HepG2 (cell line): ENCODE results near the gene COX8C.
"Not testable (repeated sequence)": the region's sequence is repeated elsewhere in the genome, so short reads cannot be mapped to it uniquely, and the experiment has no call there.

ENCODE experiments used
- ZNF383 ChIP-seq: sonication (generic); formaldehyde crosslinking; IDR thresholded peaks from 2 replicates; pipeline ENCODE4 v1.4.0; 2020; ENCODE audit warnings: missing genetic modification reagents, mild to moderate bottlenecking, borderline replicate concordance
- TF ChIP-seq, protein P1 (sequence below): sonication (generic); formaldehyde crosslinking; IDR thresholded peaks from 2 replicates; pipeline ENCODE4 v1.5.0; 2020; ENCODE audit warnings: mild to moderate bottlenecking, missing genetic modification reagents, borderline replicate concordance

DNA sequence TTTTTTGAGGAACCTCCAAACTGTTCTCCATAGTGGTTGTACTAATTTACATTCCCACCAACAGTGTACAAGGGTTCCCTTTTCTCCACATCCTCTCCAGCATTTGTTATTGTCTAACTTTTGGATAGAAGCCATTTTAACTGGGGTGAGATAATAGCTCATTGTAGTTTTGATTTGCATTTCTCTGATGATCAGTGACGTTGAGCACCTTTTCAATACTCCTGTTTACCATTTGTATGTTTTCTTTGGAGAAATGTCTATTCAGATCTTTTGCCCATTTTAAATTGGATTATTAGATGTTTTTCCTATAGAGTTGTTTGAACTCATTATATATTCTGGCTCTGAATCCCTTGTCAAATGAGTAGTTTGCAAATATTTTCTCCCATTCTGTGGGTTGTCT lies 37.3 kb downstream of the COX8C start:
- TF ChIP-seq, protein P1, sequence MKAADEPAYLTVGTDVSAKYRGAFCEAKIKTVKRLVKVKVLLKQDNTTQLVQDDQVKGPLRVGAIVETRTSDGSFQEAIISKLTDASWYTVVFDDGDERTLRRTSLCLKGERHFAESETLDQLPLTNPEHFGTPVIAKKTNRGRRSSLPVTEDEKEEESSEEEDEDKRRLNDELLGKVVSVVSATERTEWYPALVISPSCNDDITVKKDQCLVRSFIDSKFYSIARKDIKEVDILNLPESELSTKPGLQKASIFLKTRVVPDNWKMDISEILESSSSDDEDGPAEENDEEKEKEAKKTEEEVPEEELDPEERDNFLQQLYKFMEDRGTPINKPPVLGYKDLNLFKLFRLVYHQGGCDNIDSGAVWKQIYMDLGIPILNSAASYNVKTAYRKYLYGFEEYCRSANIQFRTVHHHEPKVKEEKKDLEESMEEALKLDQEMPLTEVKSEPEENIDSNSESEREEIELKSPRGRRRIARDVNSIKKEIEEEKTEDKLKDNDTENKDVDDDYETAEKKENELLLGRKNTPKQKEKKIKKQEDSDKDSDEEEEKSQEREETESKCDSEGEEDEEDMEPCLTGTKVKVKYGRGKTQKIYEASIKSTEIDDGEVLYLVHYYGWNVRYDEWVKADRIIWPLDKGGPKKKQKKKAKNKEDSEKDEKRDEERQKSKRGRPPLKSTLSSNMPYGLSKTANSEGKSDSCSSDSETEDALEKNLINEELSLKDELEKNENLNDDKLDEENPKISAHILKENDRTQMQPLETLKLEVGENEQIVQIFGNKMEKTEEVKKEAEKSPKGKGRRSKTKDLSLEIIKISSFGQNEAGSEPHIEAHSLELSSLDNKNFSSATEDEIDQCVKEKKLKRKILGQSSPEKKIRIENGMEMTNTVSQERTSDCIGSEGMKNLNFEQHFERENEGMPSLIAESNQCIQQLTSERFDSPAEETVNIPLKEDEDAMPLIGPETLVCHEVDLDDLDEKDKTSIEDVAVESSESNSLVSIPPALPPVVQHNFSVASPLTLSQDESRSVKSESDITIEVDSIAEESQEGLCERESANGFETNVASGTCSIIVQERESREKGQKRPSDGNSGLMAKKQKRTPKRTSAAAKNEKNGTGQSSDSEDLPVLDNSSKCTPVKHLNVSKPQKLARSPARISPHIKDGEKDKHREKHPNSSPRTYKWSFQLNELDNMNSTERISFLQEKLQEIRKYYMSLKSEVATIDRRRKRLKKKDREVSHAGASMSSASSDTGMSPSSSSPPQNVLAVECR: not testable (repeated sequence)
- not testable (repeated sequence) for TF ChIP-seq ZNF383 (CRISPR knock-in tag)
